Spleen (tissue), 11 donors: Measurements from ENCODE around the gene NDUFV2. TPM values are rescaled to one million over a fixed set of nuclear protein-coding genes. Genes with fewer than 3 reads are reported as not detected.
A peak's percentile ranks its signal among the peaks of the same experiment; 100 is the strongest.

Source experiments
- DNase-seq: peaks from one replicate; pipeline ENCODE4 v3.0.0-alpha.2; 2020
- H3K27ac ChIP-seq, 8 donors: fragments of 200-600 bp; sonication (generic) in 7 of 8; 1 replicate in 4 of 8; 2 replicates in 4 of 8; pipeline versions ENCODE4 v1.5.0 to v1.8.0; 2016 to 2021; ENCODE audit warnings: inconsistent platforms in 4 of 8, mild to moderate bottlenecking in 4 of 8, moderate library complexity in 1 of 8
- H3K27me3 ChIP-seq, 7 donors: fragments of 200-600 bp; sonication (generic) in 6 of 7; replicated peaks in 1 of 7; 1 replicate in 4 of 7; 2 replicates in 3 of 7; pipeline versions ENCODE4 v1.5.0 to v1.8.0; 2016 to 2021; ENCODE audit warnings: inconsistent platforms in 3 of 7, mild to moderate bottlenecking in 1 of 7
- H3K36me3 ChIP-seq, 6 donors: fragments of 200-600 bp; sonication (generic) in 5 of 6; 1 replicate in 4 of 6; 2 replicates in 2 of 6; pipeline versions ENCODE4 v1.5.0 to v1.8.0; 2016 to 2021; ENCODE audit warnings: inconsistent platforms in 2 of 6
- H3K4me1 ChIP-seq, 6 donors: fragments of 200-600 bp; sonication (generic) in 5 of 6; 1 replicate in 3 of 6; 2 replicates in 3 of 6; pipeline versions ENCODE4 v1.5.0 to v1.8.0; 2016 to 2021; ENCODE audit warnings: inconsistent platforms in 3 of 6
- H3K4me3 ChIP-seq, 8 donors: fragments of 200-600 bp; sonication (generic) in 7 of 8; 1 replicate in 4 of 8; 2 replicates in 4 of 8; pipeline versions ENCODE4 v1.5.0 to v1.8.0; 2016 to 2021; ENCODE audit warnings: inconsistent platforms in 4 of 8, mild to moderate bottlenecking in 4 of 8, moderate library complexity in 2 of 8
- H3K9me3 ChIP-seq, 8 donors: fragments of 200-600 bp; sonication (generic) in 7 of 8; 1 replicate in 4 of 8; 2 replicates in 4 of 8; pipeline versions ENCODE4 v1.5.0 to v1.8.0; 2016 to 2021; ENCODE audit warnings: inconsistent platforms in 4 of 8
- CTCF ChIP-seq, 11 experiments: fragments of 200-600 bp in 7 of 11; fragments of 450-650 bp in 4 of 11; sonication (generic) in 4 of 11; IDR thresholded peaks in 8 of 11; conservative IDR thresholded peaks in 3 of 11; 1 replicate in 7 of 11; 2 replicates in 4 of 11; pipeline versions ENCODE4 v1.4.0 to v1.8.0; 2016 to 2021; ENCODE audit warnings: antibody characterized with exemption in 11 of 11, inconsistent platforms in 4 of 11, mild to moderate bottlenecking in 1 of 11
- POLR2A ChIP-seq, 3 donors: fragments of 450-650 bp; IDR thresholded peaks; one replicate each; pipeline ENCODE4 v1.5.1; 2017; ENCODE audit warnings: antibody characterized with exemption in 3 of 3, mild to moderate bottlenecking in 1 of 3
- POLR2AphosphoS5 ChIP-seq, 3 donors: sonication (generic); formaldehyde crosslinking; IDR thresholded peaks; one replicate each; pipeline ENCODE4 v1.5.1; 2017; ENCODE audit warnings: antibody characterized with exemption in 3 of 3
- WGBS, 5 donors: extraction: QIAGEN DNeasy Blood & Tissue Kit in 3 of 5; methylation state at CpG; one replicate each; pipeline versions ENCODE4 v1.1.5 to v1.1.7; 2013 to 2018; 5-methylcytosine and 5-hydroxymethylcytosine counted together
- intact Hi-C: fragments of 100-400 bp; cut with DNase I; formaldehyde crosslinking; loops from one replicate; pipeline ENCODE4 v1.15.0; 2023; ENCODE audit warnings: low total_unique reads
- polyA plus RNA-seq, 3 donors: library from polyadenylated mRNA; stranded (reverse); fragments of 200-250 nt; gene quantifications; one replicate each; pipeline ENCODE4 v1.2.1, GENCODE V29; 2013
- total RNA-seq, 7 donors: library from RNA; depleted of rRNA in 3 of 7; stranded (reverse); fragments of >200 nt in 3 of 7; fragmentation: NEBNext Ultra II Directional in 4 of 7; extraction: Animal tissue kit (Norgen Biotek cat#: 25700) in 4 of 7; gene quantifications; one replicate each; pipeline versions ENCODE4 v1.1.0 to v1.2.1, GENCODE V29; 2016 to 2021
- donor health status: healthy with polysubstance abuse.
- donor health status: DM: no; HTN: no; CAD: no; lungs with moderate emphysema.
- donor health status: DM: no; HTN: no; CAD: no.
- donor health status: Bipolar disorder and iron deficiency.
- donor health status: healthy.
- donor health status: DM: no; HTN: no; CAD: no.
- donor health status: DM: yes; HTN: yes; CAD: no.

The NDUFV2 gene
- total and polyA plus RNA-seq, 10 donors, result 89.8 to 175 (median 101) TPM

GRCh38 chr18:9172506-9173127 lies 70.1 kb downstream of the NDUFV2 start:
- H3K27ac ChIP-seq, result no peak overlapping the region
- DNase-seq, result no peak
- intact Hi-C loops, result no loop called here
- H3K9me3 ChIP-seq, result no peaks in the 10 kb centered on the region
- H3K4me3 ChIP-seq, result no peak overlapping the region
- TF ChIP-seq CTCF (IDR thresholded peaks at IDR 0.05 in 8 of 11, conservative IDR thresholded peaks at IDR 0.05 in 3 of 11) (no peak), POLR2AphosphoS5 (IDR thresholded peaks at IDR 0.05) (no peak), POLR2A (IDR thresholded peaks at IDR 0.05) (no peak)
- no peaks in the 10 kb centered on the region for H3K27me3 ChIP-seq
- H3K4me1 ChIP-seq, result peaks cover 3 to 78% (median 49%) of the 10 kb centered on the region in 6 donors
- 68 to 88% (median 82%) methylated on average over 4 of the region's 4 CpGs for WGBS, 5 donors
- peaks cover 0 to 9% (median 0%) of the 10 kb centered on the region in 6 donors for H3K36me3 ChIP-seq

GRCh38 chr18:9173770-9174233 lies 71.3 kb downstream of the NDUFV2 start:
- 50 to 89% (median 55%) methylated on average over 6 of the region's 6 CpGs for WGBS, 5 donors
- Histone ChIP-seq H3K27me3 (no peaks in the 10 kb centered on the region), H3K4me3 (no peak overlapping the region), H3K9me3 (no peaks in the 10 kb centered on the region), H3K27ac (peak overlapping the region in 4 of 8 donors; percentile 40 to 67 (median 51)), H3K4me1 (peaks cover 3 to 89% (median 51%) of the 10 kb centered on the region in 6 donors), H3K36me3 (peaks cover 0 to 9% (median 0%) of the 10 kb centered on the region in 6 donors)
- intact Hi-C loops, result no loop called here
- DNase-seq, result no peak
- TF ChIP-seq POLR2A (IDR thresholded peaks at IDR 0.05) (no peak), CTCF (IDR thresholded peaks at IDR 0.05 in 8 of 11, conservative IDR thresholded peaks at IDR 0.05 in 3 of 11) (no peak), POLR2AphosphoS5 (IDR thresholded peaks at IDR 0.05) (no peak)

- DNase-seq, result no peak
- Histone ChIP-seq H3K4me3 (no peak overlapping the region), H3K27me3 (no peaks in the 10 kb centered on the region), H3K4me1 (peaks cover 3 to 89% (median 51%) of the 10 kb centered on the region in 6 donors), H3K9me3 (no peaks in the 10 kb centered on the region), H3K27ac (peak overlapping the region in 4 of 8 donors; percentile 40 to 67 (median 51)), H3K36me3 (peaks cover 0 to 11% (median 0%) of the 10 kb centered on the region in 6 donors)
- TF ChIP-seq CTCF (IDR thresholded peaks at IDR 0.05 in 8 of 11, conservative IDR thresholded peaks at IDR 0.05 in 3 of 11), result no peak
- no peak for TF ChIP-seq POLR2AphosphoS5 (IDR thresholded peaks at IDR 0.05)
- no peak for TF ChIP-seq POLR2A (IDR thresholded peaks at IDR 0.05)
- 42 to 79% (median 56%) methylated on average over 4 of the region's 4 CpGs for WGBS, 5 donors
- intact Hi-C loops, result no loop called here
Observed at GRCh38 chr18:9174302-9174701, 71.8 kb downstream of the NDUFV2 start.

- intact Hi-C loops, result no loop called here
- H3K4me1 ChIP-seq, result peaks cover 8 to 95% (median 51%) of the 10 kb centered on the region in 6 donors
- H3K4me3 ChIP-seq, result no peak overlapping the region
- TF ChIP-seq CTCF (IDR thresholded peaks at IDR 0.05 in 8 of 11, conservative IDR thresholded peaks at IDR 0.05 in 3 of 11), result no peak
- TF ChIP-seq POLR2AphosphoS5 (IDR thresholded peaks at IDR 0.05), result no peak
- no peaks in the 10 kb centered on the region for H3K27me3 ChIP-seq
- WGBS, 5 donors, result 83 to 100% (median 97%) methylated on average over 1 of the region's 1 CpG
- H3K27ac ChIP-seq, result peak overlapping the region in 2 of 8 donors; percentile 40 to 67
- H3K36me3 ChIP-seq, result peaks cover 0 to 14% (median 0%) of the 10 kb centered on the region in 6 donors
- DNase-seq, result no peak
- H3K9me3 ChIP-seq, result no peaks in the 10 kb centered on the region
Observed at GRCh38 chr18:9175115-9175514, 72.6 kb downstream of the NDUFV2 start.
